Endothelial cell of umbilical vein (primary cell): ENCODE measurements around the gene CRACR2B.
A peak's percentile ranks its signal among the peaks of the same experiment; 100 is the strongest.

Source experiments
- EZH2 ChIP-seq: IDR thresholded peaks from 2 replicates; pipeline ENCODE4 v1.6.1; 2012; ENCODE audit warnings: borderline replicate concordance, low read depth, mild to moderate bottlenecking, moderate library complexity, low read length, inconsistent platforms; ENCODE audit not compliant: severe bottlenecking
- POLR2A ChIP-seq: IDR thresholded peaks from 2 replicates; pipeline ENCODE4 v1.6.1; 2012; ENCODE audit warnings: low read depth, mild to moderate bottlenecking, control low read depth, low read length
- POLR2AphosphoS5 ChIP-seq: IDR thresholded peaks from 2 replicates; pipeline ENCODE4 v1.6.1; 2012; ENCODE audit warnings: low read depth, mild to moderate bottlenecking, control low read depth, low read length, moderate library complexity; ENCODE audit not compliant: insufficient read depth

GRCh38 chr11:839280-839623 is 11.5 kb downstream of the CRACR2B start:
- TF ChIP-seq POLR2A: peak; percentile 82
- no peak for TF ChIP-seq EZH2
- TF ChIP-seq POLR2AphosphoS5: peak; percentile 71
